HG03196 (cell line): ENCODE results near the gene OR4D11.
"Not testable (repeated sequence)": the region's sequence is repeated elsewhere in the genome, so short reads cannot be mapped to it uniquely, and the experiment has no call there.

Experiments
- ATAC-seq: cut with Tn5 transposase; IDR thresholded peaks from one replicate; pipeline ENCODE4 v1.9.1; 2021; ENCODE audit not compliant: unreplicated experiment

OR4D11 gene

DNA sequence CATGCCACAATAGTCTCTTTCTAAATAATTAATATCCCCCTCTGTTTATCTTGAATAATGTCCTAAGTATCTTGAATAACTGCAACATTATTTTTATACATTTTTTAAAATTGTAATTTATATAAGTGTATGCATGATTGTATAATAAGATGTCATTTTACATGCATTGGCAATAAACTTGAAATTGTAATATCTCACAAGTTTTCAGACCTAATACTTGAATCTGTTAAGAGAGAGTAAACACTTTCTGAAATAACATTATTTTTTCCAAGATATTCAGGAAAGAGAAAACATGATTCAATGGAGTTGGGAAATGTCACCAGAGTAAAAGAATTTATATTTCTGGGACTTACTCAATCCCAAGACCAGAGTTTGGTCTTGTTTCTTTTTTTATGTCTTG, at the start of gene OR4D11:
TSS of gene OR4D11 (plus strand) at position 301 of the 400 bp plus-strand sequence. CDS start at position 301, 0 bp downstream.
- ATAC-seq, result no peak

- ATAC-seq, result no peak
Measured at GRCh38 chr11:59456661-59457060, 46.7 kb upstream of the OR4D11 start, which contains the start of gene OR4D6. TSS of gene OR4D6 (plus strand) at chr11:59456961. CDS start at chr11:59456961, 0 bp downstream.

DNA sequence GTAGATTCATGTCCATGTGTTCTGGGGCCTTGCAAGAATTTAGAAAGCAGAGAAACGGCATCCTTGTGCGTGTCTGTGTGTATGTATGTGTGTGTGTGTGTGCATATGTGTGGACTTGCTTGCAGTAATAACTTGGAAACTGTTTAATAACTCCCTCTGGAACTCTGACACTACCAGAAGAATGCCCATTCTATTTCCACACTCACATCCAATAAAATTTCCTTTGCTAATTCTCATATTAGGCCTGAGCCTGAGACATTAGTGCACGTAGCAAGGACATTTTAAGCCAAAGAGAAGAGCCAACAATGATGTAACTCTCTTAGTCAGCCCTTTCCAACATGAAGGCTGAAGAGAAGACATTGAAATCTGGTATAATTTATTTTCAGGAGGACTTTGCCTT, 43.5 kb upstream of the OR4D11 start:
- no peak for ATAC-seq

DNA sequence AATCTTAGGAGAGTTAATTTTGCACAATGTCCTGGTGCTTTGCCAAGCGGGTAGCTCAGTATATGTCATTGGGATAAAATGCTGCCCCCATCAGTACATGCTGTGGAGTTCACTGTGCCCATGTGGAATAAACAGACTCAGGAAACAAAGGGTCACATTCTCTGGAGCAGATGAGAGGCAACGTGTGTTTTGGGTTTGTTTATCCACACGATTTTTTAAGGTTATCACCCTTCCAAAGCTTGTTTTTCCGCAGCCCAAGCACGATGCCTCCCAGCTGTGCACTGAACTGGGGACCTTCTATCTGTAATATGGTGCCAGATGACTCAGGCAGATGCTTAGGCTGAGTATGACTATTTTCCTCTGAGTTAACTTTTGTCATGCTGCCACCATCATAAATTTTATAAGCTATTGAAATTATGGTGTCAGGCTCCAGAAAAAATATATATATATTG, 40.2 kb upstream of the OR4D11 start:
- ATAC-seq, result no peak

- no peak for ATAC-seq
Measured at GRCh38 chr11:59473015-59473414, 30.4 kb upstream of the OR4D11 start, which contains the start of gene OR4D10. TSS of gene OR4D10 (plus strand) at chr11:59473315. CDS start at chr11:59477430, 4,115 bp downstream.

- no peak for ATAC-seq
Measured at GRCh38 chr11:59475176-59475575, 28.2 kb upstream of the OR4D11 start.

DNA sequence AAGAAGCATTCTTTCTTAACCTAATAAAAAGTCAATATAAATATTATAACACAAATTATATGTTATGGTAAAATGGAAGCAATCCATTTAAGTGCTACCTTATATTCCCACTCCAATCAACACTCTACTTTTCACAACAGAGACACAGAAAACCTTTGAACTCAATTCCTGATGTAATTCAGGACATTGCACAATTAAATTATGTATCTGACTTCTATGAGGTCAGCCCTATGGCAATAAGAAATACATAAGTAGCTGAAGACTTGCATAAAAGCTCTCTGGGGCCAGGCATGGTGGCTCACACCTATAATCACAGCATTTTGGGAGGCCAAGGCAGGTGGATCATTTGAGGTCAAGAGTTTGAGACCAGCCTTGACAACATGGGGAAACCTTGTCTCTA, 23.5 kb upstream of the OR4D11 start:
- no peak for ATAC-seq

GRCh38 chr11:59480359-59480758, 23.0 kb upstream of the OR4D11 start:
- no peak for ATAC-seq

DNA sequence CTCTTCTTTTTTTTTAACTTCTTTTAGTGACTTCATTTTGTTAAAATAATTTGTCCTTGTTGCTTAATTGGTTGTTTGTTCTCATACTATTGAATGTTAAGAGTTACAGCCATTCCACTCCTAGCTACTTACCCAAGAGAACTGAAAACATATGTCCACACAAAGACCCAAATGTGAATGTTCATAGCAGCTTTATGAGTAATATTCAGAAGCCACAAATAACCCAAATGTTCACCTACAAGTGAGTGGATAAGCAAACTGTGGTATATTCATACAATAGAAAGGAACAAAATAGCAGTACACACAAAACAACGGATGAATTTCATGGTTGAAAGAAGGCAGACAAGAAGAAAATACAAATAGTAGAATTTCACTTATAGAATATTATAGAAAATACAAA, 1.4 kb upstream of the OR4D11 start:
- no peak for ATAC-seq

- ATAC-seq, result no peak
Measured at GRCh38 chr11:59510941-59511589, 7.7 kb downstream of the OR4D11 start, which contains the start of gene OR4D9. TSS of gene OR4D9 (plus strand) at chr11:59511539. CDS start at chr11:59514913, 3,374 bp downstream.

- ATAC-seq, result no peak
Measured at GRCh38 chr11:59511675-59512074, 8.3 kb downstream of the OR4D11 start.

DNA sequence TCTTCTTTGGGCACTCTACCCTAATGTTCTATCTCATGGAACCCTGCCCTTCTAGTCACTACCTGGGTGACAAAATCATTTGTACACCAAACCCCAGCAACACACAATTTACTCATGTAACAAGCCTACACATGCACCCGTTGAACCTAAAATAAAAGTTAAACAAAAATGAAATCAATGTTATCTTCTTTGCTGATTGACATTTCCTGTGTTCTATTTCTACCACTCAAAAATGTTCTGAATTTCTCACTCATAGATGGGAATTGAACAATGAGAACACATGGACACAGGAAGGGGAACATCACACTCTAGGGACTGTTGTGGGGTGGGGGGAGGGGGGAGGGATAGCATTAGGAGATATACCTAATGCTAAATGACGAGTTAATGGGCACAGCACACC, 16.8 kb downstream of the OR4D11 start:
- not testable (repeated sequence) for ATAC-seq

DNA sequence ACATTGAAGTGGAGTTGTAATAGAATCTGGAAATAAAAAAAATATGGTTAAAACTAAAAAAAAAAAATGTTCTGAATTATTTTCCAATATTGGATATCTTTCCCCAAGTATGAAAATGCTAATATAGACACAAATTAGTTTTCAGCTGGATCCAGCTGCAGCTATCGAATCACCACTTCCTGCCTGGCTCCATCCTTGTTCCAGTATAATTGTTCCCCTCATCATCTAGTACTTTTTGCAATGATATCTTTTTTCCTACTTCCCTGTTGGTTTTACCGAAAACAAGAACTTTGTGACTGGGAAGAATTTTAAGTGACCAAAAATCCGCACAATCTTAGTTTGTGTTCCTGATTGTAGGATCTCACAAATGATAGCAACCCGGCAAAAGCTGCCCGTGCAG, 17.4 kb downstream of the OR4D11 start:
- ATAC-seq, result no peak

DNA sequence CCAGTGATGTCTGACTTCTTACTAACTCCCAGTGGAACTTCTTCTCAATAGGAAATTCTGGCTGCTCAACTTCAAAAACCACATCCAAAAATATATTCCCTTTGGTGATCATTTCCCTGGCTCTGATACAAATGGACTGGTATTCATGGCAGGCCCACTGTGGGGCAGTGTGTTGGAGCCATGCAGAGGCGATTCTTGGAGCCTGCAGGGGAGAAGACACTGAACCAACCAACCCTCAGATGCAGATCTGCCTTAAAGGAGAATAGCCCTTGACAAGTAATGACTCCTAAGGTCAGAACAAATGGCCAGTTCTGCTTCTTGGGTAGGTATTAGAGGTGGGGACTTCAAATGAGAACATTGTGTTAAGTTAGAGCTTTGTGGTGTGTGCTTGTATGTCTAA, 20.2 kb downstream of the OR4D11 start:
- no peak for ATAC-seq

GRCh38 chr11:59528711-59529110, 25.3 kb downstream of the OR4D11 start:
- ATAC-seq, result no peak

GRCh38 chr11:59532620-59533019, 29.2 kb downstream of the OR4D11 start:
- no peak for ATAC-seq

GRCh38 chr11:59534676-59535075, 31.3 kb downstream of the OR4D11 start:
- no peak for ATAC-seq

- ATAC-seq, result no peak
Measured at GRCh38 chr11:59542142-59542810, 38.9 kb downstream of the OR4D11 start.

GRCh38 chr11:59543713-59544112, 40.3 kb downstream of the OR4D11 start:
- ATAC-seq, result not testable (repeated sequence)

DNA sequence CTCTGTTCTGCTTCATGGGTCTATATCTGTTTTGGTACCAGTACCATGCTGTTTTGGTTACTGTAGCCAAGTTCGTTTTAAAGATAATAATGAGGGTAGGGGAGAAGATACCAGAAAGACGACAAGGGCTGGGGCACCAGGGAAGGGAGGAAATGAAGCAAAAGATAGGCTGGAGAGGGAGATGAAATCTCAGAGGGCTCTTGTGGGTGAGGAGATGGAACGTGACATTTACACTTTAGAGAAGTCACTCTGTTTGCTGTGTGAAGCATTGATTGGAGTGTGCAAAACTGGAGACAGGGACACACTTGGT, 41.4 kb downstream of the OR4D11 start:
- no peak for ATAC-seq

DNA sequence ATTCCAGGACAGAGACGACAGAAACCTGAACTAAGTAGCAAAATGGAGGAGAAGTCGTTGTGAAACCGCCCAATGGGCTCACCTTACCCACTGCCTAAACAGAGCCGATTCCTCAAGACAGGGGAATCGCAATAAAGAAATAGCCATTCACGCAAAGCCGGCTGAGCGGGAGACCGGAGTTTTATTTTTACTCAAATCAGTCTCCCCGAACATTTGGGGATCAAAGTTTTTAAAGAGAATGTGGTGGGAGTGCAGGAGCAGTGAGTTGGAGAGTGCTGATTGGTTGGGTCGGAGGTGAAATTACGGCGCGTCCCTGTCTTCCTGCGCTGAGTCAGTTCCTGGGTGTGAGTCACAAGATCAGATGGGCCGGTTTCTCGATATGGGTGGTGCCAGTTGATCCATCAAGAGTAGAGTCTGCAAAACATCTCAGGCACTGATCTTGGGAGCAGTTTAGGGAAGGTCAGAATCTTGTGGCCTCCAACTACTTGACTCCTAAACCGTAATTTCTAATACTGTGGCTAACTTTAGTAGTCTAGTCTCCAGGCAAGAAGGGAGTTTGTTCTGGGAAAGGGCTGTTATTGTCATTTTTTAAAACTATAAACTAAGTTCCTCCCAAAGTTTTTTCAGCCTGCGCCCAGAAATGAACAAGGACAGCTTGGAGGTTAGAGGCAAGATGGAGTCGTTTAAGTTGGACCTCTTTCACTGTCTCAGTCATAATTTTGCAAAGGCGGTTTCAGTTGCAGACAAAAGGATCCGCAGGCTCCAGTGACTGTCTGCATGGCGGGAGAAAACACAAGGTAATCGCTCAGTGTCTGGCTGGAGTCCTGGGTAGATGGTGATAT, 42.0 kb downstream of the OR4D11 start:
- no peak for ATAC-seq
